NCI-H345 treated with DMSO at 0.1 percent for 48 hours (cell line): Measurements from ENCODE around the gene KAT6B.
"Not testable (repeated sequence)": the region's sequence is repeated elsewhere in the genome, so short reads cannot be mapped to it uniquely, and the experiment has no call there.

Experiments
- DNase-seq: peaks from one replicate; lab custom pipeline; 2025; ENCODE audit not compliant: unreplicated experiment; lab: John Stamatoyannopoulos, UW

Gene KAT6B

GRCh38 chr10:74826142-74827044 is at the start of gene KAT6B:
KAT6B (plus strand) TSS chr10:74826600; CDS start chr10:74842858, 16,258 bp downstream.
- DNase-seq: peak; percentile 100

DNA sequence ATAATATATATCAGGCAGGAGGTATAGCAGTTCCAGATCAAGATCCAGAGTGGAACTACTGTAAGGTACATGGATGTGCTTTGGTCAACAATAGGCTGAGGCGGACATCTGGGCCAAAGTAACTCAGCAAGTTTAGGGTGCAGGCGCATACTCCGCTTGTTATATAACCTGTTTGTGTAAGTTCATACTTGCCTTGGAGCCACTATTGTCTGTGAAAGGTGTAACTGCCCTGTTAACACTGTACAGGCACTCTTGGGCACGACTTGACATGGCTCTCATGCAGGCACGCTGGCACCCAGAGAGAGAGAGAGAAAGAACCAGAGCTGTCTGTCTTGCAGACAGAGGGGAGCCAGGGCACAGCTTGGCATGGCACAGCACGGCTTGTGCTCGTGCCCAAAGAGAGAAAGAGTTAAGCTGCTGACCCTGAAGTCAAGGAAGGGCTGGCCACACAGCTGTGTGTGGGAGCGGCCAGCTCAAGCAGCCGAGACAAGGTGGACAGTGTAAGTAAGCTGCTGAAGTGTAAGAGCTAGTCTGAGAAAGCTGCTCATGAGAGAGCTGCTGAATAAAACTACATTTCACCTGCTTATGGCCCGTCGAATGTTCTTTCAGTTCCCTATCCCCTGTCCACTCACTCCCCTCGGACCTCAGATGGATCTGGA is 47.8 kb upstream of the KAT6B start:
- no peak for DNase-seq

DNA sequence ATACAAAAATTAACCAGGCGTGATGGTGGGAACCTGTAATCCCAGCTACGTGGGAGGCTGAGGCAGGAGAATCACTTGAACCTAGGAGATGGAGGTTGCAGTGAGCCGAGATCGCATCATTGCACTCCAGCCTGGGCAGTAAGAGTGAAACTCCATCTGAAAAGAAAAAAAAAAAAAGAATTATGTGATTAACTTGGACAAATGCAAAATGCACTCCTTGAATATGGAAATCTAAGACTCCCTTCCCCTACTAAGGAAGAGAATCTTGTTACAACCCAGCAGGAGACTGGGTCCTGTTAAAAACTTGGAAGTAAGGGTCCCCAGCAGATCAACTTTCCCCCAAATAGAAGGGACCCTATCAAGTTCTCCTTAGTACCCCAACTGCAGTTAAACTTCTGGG is 44.5 kb upstream of the KAT6B start:
- not testable (repeated sequence) for DNase-seq

GRCh38 chr10:74784462-74784861 is 41.9 kb upstream of the KAT6B start:
- DNase-seq: no peak

DNA sequence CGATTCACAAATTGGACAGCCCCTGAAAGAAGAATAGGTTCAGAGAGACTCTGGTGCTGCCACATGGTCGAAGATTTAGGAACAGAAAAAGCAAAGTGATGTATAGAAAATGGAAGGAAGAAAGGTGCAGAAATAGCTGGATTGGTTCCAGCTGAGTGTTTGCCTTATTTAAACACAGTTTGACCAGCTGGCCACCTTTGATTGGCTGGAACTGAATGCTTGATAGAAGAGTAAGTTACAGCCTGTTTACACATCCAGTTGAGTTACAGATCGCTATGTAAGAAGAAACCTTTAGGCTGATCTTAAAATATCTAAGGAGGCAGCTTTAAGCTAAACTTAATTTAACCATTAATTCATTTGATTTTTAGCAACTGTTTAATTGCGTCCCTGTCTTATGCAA is 40.3 kb upstream of the KAT6B start:
- DNase-seq: no peak

DNA sequence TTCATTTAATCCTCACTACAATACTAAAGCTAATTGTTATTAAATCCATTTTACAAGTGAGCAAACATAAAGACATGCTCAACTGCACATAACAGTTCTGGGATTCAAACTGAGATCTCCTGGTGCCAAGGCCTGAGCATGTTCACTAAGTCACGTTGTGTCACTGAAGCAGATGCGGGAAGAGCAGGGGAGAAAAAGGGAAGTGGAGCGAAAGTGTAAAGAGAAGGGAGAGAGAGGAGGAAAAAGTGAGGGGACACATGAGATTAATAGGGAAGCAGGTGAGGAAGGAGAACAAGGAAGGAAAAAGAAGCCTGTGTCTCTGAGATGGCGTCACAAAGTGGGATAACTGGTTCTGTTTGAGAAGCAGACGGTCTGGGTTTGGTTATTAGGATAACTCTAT is 38.9 kb upstream of the KAT6B start:
- DNase-seq: no peak

GRCh38 chr10:74791979-74792378 is 34.4 kb upstream of the KAT6B start:
- not testable (repeated sequence) for DNase-seq

DNA sequence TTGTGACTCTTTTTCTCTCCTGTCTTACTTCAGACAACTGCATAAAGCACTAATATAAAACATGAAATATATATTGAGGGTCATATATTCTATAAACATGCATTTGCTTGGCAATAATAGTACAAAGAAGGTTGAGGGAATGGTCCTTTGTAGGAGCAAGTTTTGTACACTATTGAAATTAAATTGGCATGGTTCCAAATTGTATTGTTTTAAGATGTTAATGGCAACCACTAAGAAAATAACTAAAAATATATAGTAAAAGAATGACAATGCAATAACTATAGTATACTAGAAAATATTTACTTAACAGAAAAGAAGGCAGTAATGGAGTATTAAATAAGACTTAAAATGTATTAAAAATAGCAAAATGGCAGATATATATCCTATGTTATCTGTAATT is 33.7 kb upstream of the KAT6B start:
- no peak for DNase-seq

DNA sequence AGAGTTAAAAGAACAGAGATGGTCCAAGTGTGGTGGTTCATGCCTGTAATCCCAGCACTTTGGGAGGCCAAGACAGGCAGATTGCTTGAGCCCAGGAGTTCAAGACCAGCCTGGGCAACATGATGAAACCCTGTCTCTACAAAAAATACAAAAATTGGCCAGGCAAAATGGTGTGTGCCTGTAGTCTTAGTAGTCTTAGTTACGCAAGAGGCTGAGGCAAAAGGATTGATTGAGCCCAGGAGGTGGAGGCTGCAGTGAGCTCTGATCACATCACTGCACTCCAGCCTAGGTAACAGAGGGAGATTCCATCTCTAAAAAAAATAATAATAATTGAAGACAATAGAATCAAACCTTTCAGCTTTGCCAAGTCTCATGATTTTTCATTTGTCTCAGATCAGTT is 33.2 kb upstream of the KAT6B start:
- not testable (repeated sequence) for DNase-seq

- DNase-seq: no peak
These were observed 31.9 kb upstream of the KAT6B start for GRCh38 chr10:74794531-74794930.

- no peak for DNase-seq
These were observed 28.9 kb upstream of the KAT6B start for GRCh38 chr10:74797550-74797949.

DNA sequence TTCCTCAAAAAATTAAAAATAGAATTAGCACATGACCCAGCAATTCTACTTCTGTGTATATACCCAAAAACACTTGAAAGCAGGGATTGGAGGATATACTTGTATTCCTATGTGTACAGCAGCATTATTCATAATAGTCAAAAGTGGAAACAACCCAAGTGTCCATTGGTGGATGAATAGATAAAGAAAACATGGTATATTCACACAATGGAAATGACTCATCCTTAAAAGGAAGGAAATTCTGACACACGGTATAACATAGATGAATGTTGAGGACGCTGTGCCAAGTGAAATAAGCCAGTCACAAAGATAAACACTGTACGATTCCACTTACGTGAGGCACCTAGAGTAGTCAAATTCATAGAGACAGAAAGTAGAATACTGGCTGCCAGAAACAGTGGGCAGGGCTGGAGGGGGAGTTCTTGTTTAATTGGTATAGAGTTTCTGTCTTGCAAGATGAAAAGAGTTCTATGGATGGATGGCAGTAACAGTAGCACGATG is 26.6 kb upstream of the KAT6B start:
- DNase-seq: no peak

DNA sequence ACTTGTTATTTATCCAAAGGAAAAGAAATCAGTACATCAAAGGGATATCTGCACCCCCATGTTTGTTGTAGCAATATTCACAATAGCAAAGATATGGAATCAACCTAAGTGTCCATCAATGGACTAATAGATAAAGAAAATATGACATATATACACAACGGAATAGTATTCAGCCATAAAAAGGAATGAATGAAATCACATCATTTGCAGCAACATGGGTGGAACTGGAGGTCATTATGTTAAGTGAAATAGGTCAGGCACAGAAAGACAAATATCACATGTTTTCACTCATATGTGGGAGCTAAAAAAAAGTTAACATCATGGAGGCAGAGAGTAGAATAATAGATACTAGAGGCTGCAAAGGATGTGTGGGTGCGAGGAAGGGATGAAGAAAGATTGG is 25.0 kb upstream of the KAT6B start:
- no peak for DNase-seq

DNA sequence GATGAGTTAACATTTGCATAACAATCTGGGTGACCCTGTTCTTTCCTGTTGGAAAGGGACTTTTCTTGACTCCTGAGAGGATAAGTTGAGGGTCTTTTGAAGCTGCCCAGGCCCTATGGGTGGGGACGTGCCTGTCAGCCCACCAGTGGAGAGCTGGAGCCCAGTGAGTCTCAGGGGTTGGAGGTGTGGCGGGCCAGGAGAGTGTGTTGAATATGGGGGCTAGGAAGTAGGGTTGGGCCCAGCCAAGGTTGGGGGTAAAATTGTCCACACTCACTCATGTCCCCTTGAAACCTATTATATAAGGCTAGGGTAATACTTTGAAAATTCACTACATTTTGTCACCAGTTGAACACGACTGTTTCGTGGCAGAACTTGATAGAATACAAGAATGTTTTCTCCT is 17.9 kb upstream of the KAT6B start:
- no peak for DNase-seq

DNA sequence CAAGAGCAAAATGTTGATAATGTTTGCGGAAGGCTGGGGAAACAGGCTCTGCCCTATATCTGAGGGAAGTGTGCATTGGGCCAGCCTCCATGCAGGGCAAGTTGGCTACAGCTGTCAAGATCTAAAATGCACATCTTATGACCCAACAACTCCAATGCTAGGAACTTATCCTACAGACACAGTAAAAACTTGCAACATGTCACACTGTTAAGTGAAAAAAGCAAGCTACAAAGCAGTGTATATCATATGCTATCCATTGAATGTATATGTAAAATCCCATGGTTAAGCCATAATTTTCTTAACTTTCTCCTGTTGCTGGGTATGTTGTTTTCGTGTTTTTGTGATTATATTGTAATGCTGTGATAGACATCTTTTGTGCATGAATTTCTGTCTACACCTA is 16.3 kb upstream of the KAT6B start:
- DNase-seq: no peak

GRCh38 chr10:74813381-74814259 is 12.8 kb upstream of the KAT6B start:
- no peak for DNase-seq

DNA sequence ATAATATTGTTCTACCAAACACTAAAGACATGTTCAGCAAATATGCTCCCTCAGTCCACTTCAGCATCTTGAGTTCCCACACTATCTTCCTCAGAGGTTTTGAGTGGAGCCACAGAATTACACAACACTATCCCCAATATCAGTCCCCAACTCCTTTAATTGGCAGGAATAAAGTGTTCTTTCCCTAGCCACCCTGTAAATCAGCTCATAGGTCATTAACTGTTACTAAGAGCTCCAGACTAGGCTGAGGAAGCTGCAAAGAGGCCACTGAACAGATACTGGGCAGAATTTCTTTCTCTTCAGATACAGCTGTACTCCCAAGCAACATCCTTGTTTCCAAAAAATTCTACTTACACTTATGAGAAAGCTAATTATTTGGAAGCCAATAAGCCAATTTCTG is 11.6 kb upstream of the KAT6B start:
- no peak for DNase-seq

DNA sequence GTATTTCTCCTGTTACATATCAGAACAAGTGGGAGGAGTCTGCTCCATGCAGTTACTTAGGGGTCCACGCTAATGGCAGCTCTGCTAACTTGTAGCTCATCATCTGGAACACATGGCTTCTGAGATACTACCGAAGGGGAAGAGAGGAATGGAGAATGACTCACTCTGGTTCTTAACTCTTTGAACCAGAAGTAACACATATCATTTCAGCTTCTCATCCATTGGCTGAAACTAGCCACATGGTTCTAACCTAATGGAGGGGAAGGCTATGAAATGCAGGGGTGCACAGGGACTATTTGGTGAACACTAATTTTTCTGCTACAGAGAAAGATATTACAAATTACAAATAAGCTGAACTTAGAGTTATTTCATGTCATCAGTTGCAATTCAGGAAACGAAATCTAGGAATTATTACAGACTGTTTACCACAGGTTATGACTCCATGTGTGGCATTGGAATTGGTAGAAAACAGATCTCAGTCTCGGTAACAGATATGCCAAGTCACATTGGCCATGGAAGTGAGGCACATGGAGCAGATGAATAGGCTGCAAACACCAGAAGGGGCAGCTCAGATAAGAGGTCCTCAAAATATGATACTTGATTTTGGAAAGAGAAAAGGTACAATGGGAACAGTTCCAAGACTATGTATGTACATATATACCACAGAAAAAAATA is 9.4 kb upstream of the KAT6B start:
- DNase-seq: no peak

DNA sequence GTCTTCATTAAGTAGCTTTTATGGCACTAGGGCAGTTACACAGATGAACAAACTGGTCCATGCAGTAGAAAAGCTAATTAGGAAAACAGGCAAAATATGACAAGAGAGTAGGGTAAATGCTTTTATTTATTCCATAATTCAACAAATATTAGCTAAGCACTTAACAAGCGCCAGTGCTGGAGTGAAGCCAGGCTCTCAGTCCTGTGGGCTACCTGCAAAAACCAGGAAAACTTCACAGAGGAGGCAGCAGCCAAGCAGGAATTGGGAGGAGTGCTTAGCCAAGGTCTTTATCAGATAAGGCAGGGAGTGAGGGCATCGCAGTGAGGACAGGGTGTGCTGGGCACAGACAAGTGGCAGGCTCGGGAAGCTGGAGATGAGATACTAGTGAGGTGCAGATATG is 4.9 kb upstream of the KAT6B start:
- no peak for DNase-seq

GRCh38 chr10:74822101-74822500 is 4.3 kb upstream of the KAT6B start:
- DNase-seq: no peak
